Mesenchymal stem cell (in vitro differentiated cells and primary cell): ENCODE data around the gene TNFRSF11A.

Experiments used
- DNase-seq: peaks from one replicate; pipeline ENCODE4 v3.0.0-alpha.2; 2013
- H2AFZ ChIP-seq: one replicate; pipeline ENCODE4 v1.6.1; 2013; ENCODE audit warnings: low read depth, mild to moderate bottlenecking, control low read depth, inconsistent platforms, low read length, moderate library complexity
- H2AK5ac ChIP-seq: 2 replicates; pipeline ENCODE4 v1.6.1; 2013; ENCODE audit warnings: low read length, moderate library complexity, mild to moderate bottlenecking, inconsistent platforms; ENCODE audit not compliant: severe bottlenecking
- H2BK120ac ChIP-seq: one replicate; pipeline ENCODE4 v1.6.1; 2013; ENCODE audit warnings: low read depth, mild to moderate bottlenecking, inconsistent platforms, low read length, moderate library complexity
- H2BK12ac ChIP-seq, 2 experiments: one replicate each; pipeline ENCODE4 v1.6.1; 2013; ENCODE audit warnings: inconsistent platforms in 2 of 2, low read length in 2 of 2, mild to moderate bottlenecking in 2 of 2, moderate library complexity in 2 of 2, control low read depth in 1 of 2
- H2BK15ac ChIP-seq: one replicate; pipeline ENCODE4 v1.6.1; 2013; ENCODE audit warnings: mild to moderate bottlenecking, low read depth, inconsistent platforms; ENCODE audit not compliant: poor library complexity, severe bottlenecking
- H2BK5ac ChIP-seq: 2 replicates; pipeline ENCODE4 v1.6.1; 2013; ENCODE audit warnings: low read depth, mild to moderate bottlenecking, low read length, control low read depth, inconsistent platforms; ENCODE audit not compliant: poor library complexity, severe bottlenecking
- H3K14ac ChIP-seq, 2 experiments: one replicate each; pipeline ENCODE4 v1.6.1; 2013; ENCODE audit warnings: inconsistent platforms in 2 of 2, low read length in 2 of 2, control low read depth in 1 of 2, mild to moderate bottlenecking in 1 of 2, moderate library complexity in 1 of 2
- H3K18ac ChIP-seq, 2 experiments: one replicate each; pipeline ENCODE4 v1.6.1; 2013; ENCODE audit warnings: inconsistent platforms in 2 of 2, low read length in 2 of 2, control low read depth in 1 of 2, low read depth in 1 of 2, mild to moderate bottlenecking in 1 of 2
- H3K23ac ChIP-seq, 2 experiments: one replicate each; pipeline ENCODE4 v1.6.1; 2013; ENCODE audit warnings: inconsistent platforms in 2 of 2, low read length in 2 of 2, mild to moderate bottlenecking in 2 of 2, moderate library complexity in 2 of 2, control low read depth in 1 of 2
- H3K27ac ChIP-seq: 2 replicates; pipeline ENCODE4 v1.5.1; 2013; ENCODE audit warnings: mild to moderate bottlenecking, moderate library complexity, low read length, control low read depth, inconsistent platforms; ENCODE audit not compliant: poor library complexity, severe bottlenecking
- H3K27me3 ChIP-seq, 2 experiments: 2 replicates each; pipeline versions ENCODE4 v1.6.1 to v1.7.0; 2013; ENCODE audit warnings: low read length in 2 of 2, mild to moderate bottlenecking in 2 of 2, moderate library complexity in 2 of 2, control low read depth in 1 of 2, inconsistent platforms in 1 of 2; ENCODE audit not compliant: control insufficient read depth in 1 of 2, insufficient read depth in 1 of 2
- H3K36me3 ChIP-seq, 2 experiments: 2 replicates each; pipeline versions ENCODE4 v1.6.1 to v1.7.0; 2013; ENCODE audit warnings: low read length in 2 of 2, control low read depth in 1 of 2, inconsistent platforms in 1 of 2, low read depth in 1 of 2, mild to moderate bottlenecking in 1 of 2; ENCODE audit not compliant: insufficient read depth in 2 of 2, control insufficient read depth in 1 of 2
- H3K4ac ChIP-seq, 2 experiments: one replicate each; pipeline ENCODE4 v1.6.1; 2013; ENCODE audit warnings: inconsistent platforms in 2 of 2, low read length in 2 of 2, mild to moderate bottlenecking in 2 of 2, moderate library complexity in 2 of 2, control low read depth in 1 of 2, low read depth in 1 of 2
- H3K4me1 ChIP-seq: 2 replicates; pipeline ENCODE4 v1.6.1; 2013; ENCODE audit warnings: low read depth, low read length, control low read depth; ENCODE audit not compliant: control insufficient read depth, insufficient read depth
- H3K4me2 ChIP-seq: 2 replicates; pipeline ENCODE4 v1.6.1; 2013; ENCODE audit warnings: low read length, mild to moderate bottlenecking, inconsistent platforms; ENCODE audit not compliant: poor library complexity, severe bottlenecking
- H3K4me3 ChIP-seq, 2 experiments: 2 replicates each; pipeline versions ENCODE4 v1.5.1 to v1.7.0; 2013; ENCODE audit warnings: low read length in 2 of 2, mild to moderate bottlenecking in 2 of 2, control low read depth in 1 of 2, low read depth in 1 of 2; ENCODE audit not compliant: insufficient read depth in 1 of 2
- H3K79me1 ChIP-seq: replicated peaks from 2 replicates; pipeline ENCODE4 v1.6.1; 2013; ENCODE audit warnings: mild to moderate bottlenecking, control low read depth, low read length, inconsistent platforms; ENCODE audit not compliant: poor library complexity, severe bottlenecking
- H3K9ac ChIP-seq: 2 replicates; pipeline ENCODE4 v1.7.0; 2013; ENCODE audit warnings: mild to moderate bottlenecking, low read length, moderate library complexity
- H3K9me3 ChIP-seq: 2 replicates; pipeline ENCODE4 v1.7.0; 2013; ENCODE audit warnings: mild to moderate bottlenecking, low read length; ENCODE audit not compliant: control insufficient read depth
- H4K8ac ChIP-seq: one replicate; pipeline ENCODE4 v1.6.1; 2013; ENCODE audit warnings: inconsistent platforms, mild to moderate bottlenecking, low read length, moderate library complexity
- H4K91ac ChIP-seq: one replicate; pipeline ENCODE4 v1.6.1; 2013; ENCODE audit warnings: mild to moderate bottlenecking, low read length, inconsistent platforms
- WGBS: methylation state at CpG from one replicate; pipeline ENCODE4 v1.1.7; 2013; ENCODE audit warnings: mixed read lengths; 5-methylcytosine and 5-hydroxymethylcytosine counted together

The TNFRSF11A gene

GRCh38 chr18:62366992-62367391, 41.9 kb downstream of the TNFRSF11A start:
- H3K23ac ChIP-seq = no peak overlapping the region
- no peak for DNase-seq

GRCh38 chr18:62368100-62368499, 43.0 kb downstream of the TNFRSF11A start:
- Histone ChIP-seq H4K8ac (no peak overlapping the region), H2BK12ac (no peak overlapping the region), H3K4ac (no peak overlapping the region), H3K27me3 (peaks cover 8 to 9% of the 10 kb centered on the region in 2 experiments), H2BK5ac (no peak overlapping the region), H3K79me1 (no peaks in the 10 kb centered on the region), H3K9me3 (no peaks in the 10 kb centered on the region), H3K4me2 (no peak overlapping the region), H2BK120ac (no peak overlapping the region), H4K91ac (no peak overlapping the region), H3K23ac (no peak overlapping the region), H2AK5ac (no peak overlapping the region), H3K36me3 (no peaks in the 10 kb centered on the region), H3K27ac (no peak overlapping the region), H3K4me3 (no peak overlapping the region), H3K14ac (no peak overlapping the region), H3K9ac (no peak overlapping the region), H2BK15ac (no peak overlapping the region), H2AFZ (no peak overlapping the region), H3K18ac (no peak overlapping the region), H3K4me1 (peaks cover 1% of the 10 kb centered on the region)
- DNase-seq = no peak
- 88% methylated on average over 1 of the region's 2 CpGs for WGBS

More at GRCh38 chr18:62366992-62367391, 41.9 kb downstream of the TNFRSF11A start:
- Histone ChIP-seq H3K14ac (no peak overlapping the region), H2AFZ (no peak overlapping the region), H3K4me3 (no peak overlapping the region), H3K4ac (no peak overlapping the region), H3K79me1 (no peaks in the 10 kb centered on the region), H2BK120ac (no peak overlapping the region), H3K27ac (no peak overlapping the region), H3K27me3 (peaks cover 6 to 9% of the 10 kb centered on the region in 2 experiments), H2BK15ac (no peak overlapping the region), H4K91ac (no peak overlapping the region), H4K8ac (no peak overlapping the region), H3K36me3 (no peaks in the 10 kb centered on the region), H3K9ac (no peak overlapping the region), H2AK5ac (no peak overlapping the region), H2BK12ac (no peak overlapping the region), H3K4me1 (peaks cover 1% of the 10 kb centered on the region), H3K9me3 (no peaks in the 10 kb centered on the region), H3K18ac (no peak overlapping the region), H3K4me2 (no peak overlapping the region), H2BK5ac (no peak overlapping the region)
- WGBS = 77% methylated on average over 6 of the region's 6 CpGs

- no peak overlapping the region for H3K14ac ChIP-seq
- WGBS = 77% methylated on average over 9 of the region's 9 CpGs
These were observed 44.1 kb downstream of the TNFRSF11A start for GRCh38 chr18:62369129-62369644.

GRCh38 chr18:62370366-62370765, 45.3 kb downstream of the TNFRSF11A start:
- Histone ChIP-seq H3K23ac (no peak overlapping the region), H2BK15ac (no peak overlapping the region), H3K18ac (no peak overlapping the region), H2AK5ac (no peak overlapping the region), H3K79me1 (no peaks in the 10 kb centered on the region), H3K4me3 (no peak overlapping the region), H3K14ac (no peak overlapping the region), H2BK12ac (no peak overlapping the region), H3K36me3 (no peaks in the 10 kb centered on the region), H3K4me2 (no peak overlapping the region), H3K9me3 (no peaks in the 10 kb centered on the region), H3K9ac (no peak overlapping the region), H3K4me1 (peaks cover 1% of the 10 kb centered on the region), H4K91ac (no peak overlapping the region), H4K8ac (no peak overlapping the region), H3K27me3 (peaks cover 2 to 6% of the 10 kb centered on the region in 2 experiments), H2BK5ac (no peak overlapping the region), H2BK120ac (no peak overlapping the region), H3K4ac (no peak overlapping the region), H3K27ac (no peak overlapping the region), H2AFZ (no peak overlapping the region)
- 86% methylated on average over 4 of the region's 4 CpGs for WGBS
- no peak for DNase-seq

More at GRCh38 chr18:62369129-62369644, 44.1 kb downstream of the TNFRSF11A start:
- no peak overlapping the region for H4K8ac ChIP-seq
- H2AK5ac ChIP-seq = no peak overlapping the region
- no peaks in the 10 kb centered on the region for H3K36me3 ChIP-seq
- no peak overlapping the region for H2BK120ac ChIP-seq
- H3K27me3 ChIP-seq = peaks cover 3 to 6% of the 10 kb centered on the region in 2 experiments
- no peaks in the 10 kb centered on the region for H3K79me1 ChIP-seq
- H3K9ac ChIP-seq = no peak overlapping the region
- H3K4me2 ChIP-seq = no peak overlapping the region
- H3K9me3 ChIP-seq = no peaks in the 10 kb centered on the region
- H3K23ac ChIP-seq = no peak overlapping the region
- H3K4ac ChIP-seq = no peak overlapping the region
- H2AFZ ChIP-seq = no peak overlapping the region
- no peak overlapping the region for H3K27ac ChIP-seq
- no peak overlapping the region for H3K4me3 ChIP-seq
- peaks cover 1% of the 10 kb centered on the region for H3K4me1 ChIP-seq
- H4K91ac ChIP-seq = no peak overlapping the region
- no peak overlapping the region for H3K18ac ChIP-seq
- no peak overlapping the region for H2BK12ac ChIP-seq
- DNase-seq = no peak
- H2BK5ac ChIP-seq = no peak overlapping the region
- no peak overlapping the region for H2BK15ac ChIP-seq
